Middle frontal gyrus (tissue), 1 donor: ENCODE results near the gene TUNAR.

Experiments
- DNase-seq: peaks from one replicate; pipeline ENCODE4 v3.0.0-alpha.2; 2015; ENCODE audit warnings: low spot score; ENCODE audit errors: extremely low spot score

Gene TUNAR

GRCh38 chr14:95876761-95877538, at the start of gene TUNAR:
TSS of gene TUNAR (plus strand) at chr14:95876832.
- DNase-seq: no peak

- DNase-seq: no peak
Observed at GRCh38 chr14:95828649-95829265, 47.9 kb upstream of the TUNAR start.

DNA sequence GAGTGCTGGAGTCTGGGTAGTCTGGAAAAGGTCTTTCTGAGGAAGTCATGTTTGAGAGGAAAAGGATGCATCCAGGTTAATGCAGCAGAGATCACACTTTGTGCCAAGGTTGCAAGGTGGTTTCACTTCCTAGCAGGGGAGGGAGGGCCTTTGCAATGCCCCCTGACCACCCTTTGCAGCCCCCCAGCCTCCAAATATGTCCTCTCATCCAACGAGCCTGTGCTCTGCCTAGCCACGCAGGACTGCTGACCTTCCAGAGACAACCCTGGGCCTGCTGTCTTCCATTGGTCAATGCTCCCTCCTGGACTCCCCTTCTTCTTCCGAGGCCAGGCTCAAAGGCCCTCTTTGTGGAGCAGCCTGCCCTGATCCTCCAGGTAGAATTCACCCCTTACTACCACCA, 47.3 kb upstream of the TUNAR start:
- no peak for DNase-seq

DNA sequence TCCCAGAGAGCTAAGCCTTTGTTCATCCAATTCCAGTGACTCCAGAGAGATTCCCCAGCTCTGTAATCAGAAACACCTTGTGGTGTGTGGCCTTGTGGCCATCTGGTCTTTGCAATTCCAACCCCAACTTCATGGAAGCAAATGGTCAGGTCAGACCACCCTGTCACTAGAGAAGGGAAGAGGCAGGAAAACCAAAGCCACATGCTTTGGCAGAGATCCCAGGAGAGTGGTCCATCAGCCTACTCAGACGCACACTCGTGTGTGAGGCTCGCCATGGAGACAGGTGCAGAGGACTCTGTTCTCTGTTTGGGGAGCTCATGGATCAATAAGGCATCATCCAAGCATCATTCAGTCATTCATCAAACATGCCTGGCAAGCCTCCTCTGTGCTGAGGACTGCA, 46.2 kb upstream of the TUNAR start:
- DNase-seq: no peak

- no peak for DNase-seq
Observed at GRCh38 chr14:95831041-95831440, 45.6 kb upstream of the TUNAR start.

DNA sequence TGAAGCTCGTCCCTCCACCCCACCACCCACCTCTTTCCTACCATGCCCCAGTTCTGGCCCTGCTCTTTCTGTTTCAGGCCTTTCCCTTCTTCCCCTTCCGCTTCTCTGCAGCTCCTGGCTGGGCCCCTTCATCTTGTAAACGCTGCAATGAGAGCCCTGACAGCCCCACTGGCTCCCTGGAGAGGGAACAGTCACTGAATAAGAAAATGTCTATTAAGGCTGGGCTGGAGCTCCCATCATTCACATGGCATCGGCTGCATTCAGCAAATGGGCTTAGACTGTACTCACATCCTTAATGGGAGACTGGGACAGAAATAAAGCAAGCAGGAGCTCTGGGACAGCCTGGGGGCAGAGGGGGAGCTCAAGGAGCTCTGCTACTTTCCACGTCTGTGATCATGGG, 45.2 kb upstream of the TUNAR start:
- no peak for DNase-seq

GRCh38 chr14:95832012-95832411, 44.6 kb upstream of the TUNAR start:
- DNase-seq: no peak

- no peak for DNase-seq
Observed at GRCh38 chr14:95833429-95833828, 43.2 kb upstream of the TUNAR start.

GRCh38 chr14:95834496-95834895, 42.1 kb upstream of the TUNAR start:
- no peak for DNase-seq

GRCh38 chr14:95835121-95835730, 41.4 kb upstream of the TUNAR start:
- no peak for DNase-seq

GRCh38 chr14:95838862-95839261, 37.8 kb upstream of the TUNAR start:
- DNase-seq: no peak

DNA sequence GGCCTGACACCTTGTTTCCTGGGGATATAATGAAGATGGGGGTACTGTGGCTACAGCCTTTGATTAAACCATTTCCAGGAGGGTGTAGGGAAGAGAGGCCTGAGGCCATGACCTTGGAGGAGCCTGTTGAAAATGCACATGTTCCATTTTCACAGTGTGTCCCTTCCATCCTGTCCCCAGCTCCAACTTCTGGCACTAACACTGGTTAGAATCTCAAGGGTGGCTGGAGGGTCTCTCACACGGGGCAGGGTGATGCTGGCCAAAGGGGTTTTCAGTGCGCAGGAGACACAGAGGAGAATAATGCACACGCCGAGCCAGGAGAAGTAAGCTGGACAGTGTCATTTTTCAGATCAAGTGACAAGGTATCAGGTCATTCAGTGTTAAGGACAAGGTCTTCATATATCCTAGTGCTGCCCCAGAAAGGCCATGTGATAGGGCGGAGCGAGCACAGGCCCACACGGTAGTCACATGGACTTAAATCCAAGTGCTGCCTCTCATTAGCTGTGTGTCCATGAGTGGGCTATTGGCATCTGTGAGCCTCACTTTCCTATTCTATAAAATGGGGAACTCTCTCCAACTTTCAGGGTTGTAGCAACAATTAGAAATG, 36.4 kb upstream of the TUNAR start:
- DNase-seq: no peak

DNA sequence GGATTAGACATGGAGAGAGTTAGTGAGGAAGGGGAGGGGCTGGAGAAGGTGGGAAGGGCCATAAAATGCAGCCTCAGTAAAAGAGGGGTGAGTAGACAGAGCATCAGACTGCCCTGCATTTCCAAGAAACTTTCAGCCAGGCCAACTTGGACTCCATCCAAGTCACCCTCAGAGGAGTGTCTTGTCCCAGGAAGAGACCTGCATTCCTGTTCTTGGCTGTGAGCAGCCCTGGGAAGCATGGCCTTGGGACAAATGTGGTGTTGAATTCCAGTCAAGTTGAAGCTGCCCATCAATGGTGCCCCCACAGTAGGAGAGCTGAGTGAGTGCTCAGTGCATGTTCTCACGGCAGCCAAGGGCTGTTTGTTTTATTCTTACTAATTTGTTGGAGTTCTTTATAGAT, 35.0 kb upstream of the TUNAR start:
- no peak for DNase-seq

DNA sequence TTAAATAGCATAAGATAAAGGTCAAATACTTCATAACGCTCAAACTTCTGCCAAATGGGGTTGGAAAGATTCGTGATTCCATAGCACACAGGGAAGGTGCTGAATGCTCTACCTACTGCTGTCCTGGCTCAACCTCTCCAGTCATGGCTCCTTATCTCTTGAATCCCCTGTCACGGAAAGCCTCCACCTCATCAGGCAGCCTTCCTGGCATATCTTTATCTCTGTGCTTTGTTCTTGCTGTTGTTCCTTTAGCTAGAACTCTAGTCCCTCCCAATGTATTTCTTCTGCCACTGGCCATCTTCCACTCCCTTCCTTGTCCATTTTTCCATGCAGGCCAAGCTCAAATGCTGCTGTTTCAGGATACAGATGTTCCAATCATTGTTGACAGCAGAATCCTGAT, 26.9 kb upstream of the TUNAR start:
- DNase-seq: no peak

- no peak for DNase-seq
Observed at GRCh38 chr14:95850429-95850828, 26.2 kb upstream of the TUNAR start.

DNA sequence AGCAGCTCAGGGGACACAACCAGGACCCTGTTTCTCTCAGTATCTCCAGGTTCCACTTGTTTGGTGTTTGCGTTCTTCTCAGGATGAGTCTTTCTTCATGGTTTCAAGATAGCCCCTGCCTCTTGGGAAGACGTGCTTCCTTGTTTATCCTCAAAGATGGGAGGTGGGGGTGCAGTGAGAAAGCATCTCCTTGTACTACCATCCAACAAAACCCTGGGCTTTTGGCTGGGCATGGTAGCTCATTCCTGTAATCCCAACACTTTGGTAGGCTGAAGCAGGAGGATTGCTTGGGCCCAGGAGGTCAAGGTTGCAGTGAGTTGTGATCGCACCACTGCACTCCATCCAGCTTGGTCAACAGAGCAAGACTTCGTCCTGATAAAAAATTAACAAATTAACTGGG, 21.0 kb upstream of the TUNAR start:
- no peak for DNase-seq

- DNase-seq: no peak
Observed at GRCh38 chr14:95857275-95857674, 19.4 kb upstream of the TUNAR start.

DNA sequence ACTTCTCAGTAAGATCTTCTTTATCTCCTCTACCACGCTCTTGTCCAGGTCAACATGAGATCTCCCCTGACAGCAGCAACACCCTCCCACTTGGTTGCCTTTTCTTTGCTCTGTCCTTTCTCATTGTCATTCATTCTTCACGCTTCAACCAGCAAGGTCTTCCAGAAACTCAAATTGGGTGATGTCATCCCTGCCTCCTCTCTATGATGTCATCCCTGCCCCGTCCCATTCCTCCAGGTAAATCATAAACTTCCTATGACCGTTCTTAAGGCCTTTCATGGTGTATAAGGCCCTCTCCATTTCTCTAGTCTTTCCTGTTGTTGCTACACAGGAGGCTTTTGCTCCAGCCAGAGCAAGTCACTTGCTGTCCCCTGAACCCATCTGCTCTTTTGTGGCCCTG, 17.7 kb upstream of the TUNAR start:
- no peak for DNase-seq

DNA sequence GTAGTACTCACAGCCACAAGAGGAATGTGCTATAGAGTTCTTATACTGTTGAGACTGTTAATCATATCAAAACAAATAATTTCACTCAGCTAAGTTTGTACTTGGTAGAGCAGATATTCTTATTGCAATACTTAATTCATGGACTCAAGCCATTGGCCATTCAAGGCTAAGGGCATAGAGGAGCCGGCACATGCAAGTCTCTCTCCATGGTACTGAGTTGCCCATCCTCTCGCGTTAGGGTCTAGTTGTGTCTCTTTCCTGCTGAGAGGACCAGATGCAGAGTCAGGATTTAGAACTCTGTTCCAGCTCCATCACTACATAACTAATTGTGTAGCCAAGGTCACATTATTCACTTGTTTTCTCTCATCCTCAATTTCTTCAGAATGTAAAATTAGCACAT, 14.4 kb upstream of the TUNAR start:
- no peak for DNase-seq

DNA sequence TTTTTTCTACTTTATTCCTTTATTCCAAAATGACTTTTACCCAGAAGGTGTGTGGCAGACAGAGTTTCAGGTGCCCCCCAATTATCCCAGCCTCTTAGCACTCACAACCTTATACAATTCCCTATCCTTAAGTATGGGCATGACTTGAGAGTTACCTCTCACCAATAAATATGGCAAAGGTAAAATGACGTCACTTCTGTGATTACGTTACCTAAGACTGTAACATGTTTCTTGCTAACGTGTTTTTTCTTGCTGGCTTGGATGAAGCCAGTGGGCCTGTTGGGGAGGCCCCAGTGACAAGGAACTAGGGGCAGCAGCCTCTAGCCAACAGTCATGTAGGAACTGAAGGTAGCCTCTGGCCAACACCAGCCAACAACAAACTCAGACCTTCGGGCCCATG, 13.3 kb upstream of the TUNAR start:
- DNase-seq: no peak

DNA sequence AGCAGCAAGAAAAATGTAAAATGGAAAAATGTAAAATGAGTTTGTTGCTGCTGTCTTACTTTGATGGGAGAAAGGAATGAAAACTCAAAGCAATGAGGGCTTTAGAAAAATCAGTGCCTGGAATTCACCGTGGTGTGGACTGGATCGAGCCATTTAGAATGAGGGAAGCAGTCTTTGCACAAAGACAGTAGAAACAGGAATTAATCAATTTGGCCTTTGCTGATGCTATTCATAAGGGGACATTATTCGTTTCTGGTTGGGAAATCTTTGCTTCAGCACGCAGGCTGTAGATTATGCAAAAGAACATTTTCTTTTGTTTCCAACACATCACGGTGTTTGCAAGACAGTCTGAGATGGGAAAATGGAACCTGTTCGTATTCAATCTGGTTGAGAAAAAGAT, 6.9 kb upstream of the TUNAR start:
- no peak for DNase-seq

DNA sequence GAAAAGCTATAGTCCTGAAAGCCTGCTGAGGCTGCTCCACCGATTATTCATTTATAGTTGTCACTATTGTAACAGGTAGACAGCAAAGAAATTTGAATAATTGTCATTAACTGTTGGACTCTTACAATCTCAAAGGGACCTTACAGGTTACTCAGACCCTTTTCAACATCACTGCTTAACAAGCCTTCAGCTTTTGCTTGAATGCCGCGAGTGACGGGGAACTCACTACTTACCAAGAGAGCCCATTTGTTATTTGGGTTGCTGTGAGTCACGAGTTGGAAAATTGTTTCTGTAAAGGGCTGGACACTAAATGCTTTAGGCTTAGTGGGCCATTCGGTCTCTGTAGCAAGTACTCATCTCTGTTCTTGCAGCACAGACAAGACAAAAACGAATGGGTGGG, 5.9 kb upstream of the TUNAR start:
- no peak for DNase-seq
